HEK293 (cell line): ENCODE data around the gene THAP2.
"Not testable (repeated sequence)": the region's sequence is repeated elsewhere in the genome, so short reads cannot be mapped to it uniquely, and the experiment has no call there.

Source experiments
- CTCF ChIP-seq: fragments of 450-650 bp; formaldehyde crosslinking; IDR thresholded peaks from 2 replicates; pipeline ENCODE4 v1.5.1; 2016; ENCODE audit warnings: missing biosample characterization, missing genetic modification characterization
- MZF1 ChIP-seq: fragments of 450-650 bp; formaldehyde crosslinking; IDR thresholded peaks from 2 replicates; pipeline ENCODE4 v1.5.1; 2017; ENCODE audit warnings: missing biosample characterization, missing genetic modification characterization, borderline replicate concordance
- REST ChIP-seq: fragments of 450-650 bp; formaldehyde crosslinking; IDR thresholded peaks from 2 replicates; pipeline ENCODE4 v1.5.1; 2016; ENCODE audit warnings: missing biosample characterization, missing genetic modification characterization
- YY1 ChIP-seq: fragments of 450-650 bp; formaldehyde crosslinking; IDR thresholded peaks from 2 replicates; pipeline ENCODE4 v1.5.1; 2018; ENCODE audit warnings: missing biosample characterization, missing genetic modification characterization
- ZBTB21 ChIP-seq: fragments of 450-650 bp; formaldehyde crosslinking; IDR thresholded peaks from 2 replicates; pipeline ENCODE4 v1.5.1; 2017; ENCODE audit warnings: missing biosample characterization, missing genetic modification characterization
- ZIC2 ChIP-seq: fragments of 450-650 bp; formaldehyde crosslinking; IDR thresholded peaks from 2 replicates; pipeline ENCODE4 v1.5.1; 2016; ENCODE audit warnings: missing biosample characterization, missing genetic modification characterization
- ZNF2 ChIP-seq: fragments of 450-650 bp; formaldehyde crosslinking; IDR thresholded peaks from 2 replicates; pipeline ENCODE4 v1.5.1; 2016; ENCODE audit warnings: missing biosample characterization, missing genetic modification characterization
- ZNF23 ChIP-seq: fragments of 450-650 bp; formaldehyde crosslinking; IDR thresholded peaks from 2 replicates; pipeline ENCODE4 v1.5.1; 2016; ENCODE audit warnings: missing biosample characterization, missing genetic modification characterization, borderline replicate concordance
- ZNF580 ChIP-seq: fragments of 450-650 bp; formaldehyde crosslinking; IDR thresholded peaks from 2 replicates; pipeline ENCODE4 v1.5.1; 2016; ENCODE audit warnings: missing biosample characterization, missing genetic modification characterization
- ZNF639 ChIP-seq: fragments of 450-650 bp; formaldehyde crosslinking; IDR thresholded peaks from 2 replicates; pipeline ENCODE4 v1.5.1; 2016; ENCODE audit warnings: missing biosample characterization, missing genetic modification characterization
- ZNF670 ChIP-seq: fragments of 450-650 bp; formaldehyde crosslinking; IDR thresholded peaks from 2 replicates; pipeline ENCODE4 v1.5.1; 2016; ENCODE audit warnings: missing biosample characterization, missing genetic modification characterization, low read depth
- ZSCAN4 ChIP-seq: fragments of 450-650 bp; formaldehyde crosslinking; IDR thresholded peaks from 2 replicates; pipeline ENCODE4 v1.5.1; 2017; ENCODE audit warnings: missing biosample characterization, missing genetic modification characterization

GRCh38 chr12:71687172-71687571 lies 23.1 kb downstream of the THAP2 start:
- TF ChIP-seq MZF1 (tag by site-specific recombination); ZNF2 (tag by site-specific recombination); CTCF (tag by site-specific recombination); ZNF639 (tag by site-specific recombination); REST (tag by site-specific recombination); ZBTB21; ZNF580 (tag by site-specific recombination); YY1 (tag by site-specific recombination); ZSCAN4; ZNF23 (tag by site-specific recombination); ZNF670 (tag by site-specific recombination); ZIC2 (tag by site-specific recombination): not testable (repeated sequence)
